ENCODE data around the gene PNPLA6. TPM values are rescaled to one million over a fixed set of nuclear protein-coding genes. Genes with fewer than 3 reads are reported as not detected.
A peak's percentile ranks its signal among the peaks of the same experiment; 100 is the strongest.

PNPLA6 gene
- total and polyA plus RNA-seq, 10 of the 15 experiments (the other 5 are each of a cell fraction or from before 2014, with no cell fraction given): 0.95 to 105 (median 40.0) TPM

GRCh38 chr19:7522072-7522922 lies 13.2 kb upstream of the PNPLA6 start, which contains the start of gene MCOLN1 (continued):
- TF ChIP-seq REST (IDR thresholded peaks at IDR 0.05; ENCODE audit: low read depth, low read length) (no peak), ZNF274 (IDR thresholded peaks at IDR 0.05; ENCODE audit: insufficient read depth, insufficient read length) (no peak), USF1 (IDR thresholded peaks at IDR 0.05; ENCODE audit: borderline replicate concordance, extremely low read length, insufficient read depth, low read depth, low read length) (peak; percentile 100), SUZ12 (IDR thresholded peaks at IDR 0.05; ENCODE audit: unreplicated experiment) (no peak), MYC (IDR thresholded peaks at IDR 0.05; ENCODE audit: insufficient read depth, insufficient read length, insufficient replicate concordance, low read length, severe bottlenecking) (no peak), MEF2A (IDR thresholded peaks at IDR 0.05; ENCODE audit: insufficient read depth, low read depth, low read length) (no peak), IKZF1 (conservative IDR thresholded peaks at IDR 0.05) (peak; percentile 97), BHLHE40 (IDR thresholded peaks at IDR 0.05; ENCODE audit: borderline replicate concordance in 1 of 2, low read depth in 2 of 2, low read length in 1 of 2) (peak; percentile 94 to 100), BCL11A (IDR thresholded peaks at IDR 0.05; ENCODE audit: low read depth, low read length) (no peak), USF2 (IDR thresholded peaks at IDR 0.05; ENCODE audit: borderline replicate concordance, low read depth, low read length) (peak; percentile 100), POLR2A (IDR thresholded peaks at IDR 0.05; ENCODE audit: low read depth, low read length) (peak; percentile 85), MYB (IDR thresholded peaks at IDR 0.05; ENCODE audit: borderline replicate concordance, low read depth, low read length) (no peak), E2F4 (IDR thresholded peaks at IDR 0.05; ENCODE audit: low read depth, low read length) (peak; percentile 91), ZBED1 (IDR thresholded peaks at IDR 0.05; ENCODE audit: borderline replicate concordance) (no peak), RUNX3 (IDR thresholded peaks at IDR 0.05; ENCODE audit: low read length) (peak; percentile 61), E4F1 (IDR thresholded peaks at IDR 0.05; ENCODE audit: borderline replicate concordance, partially characterized antibody) (peak; percentile 82), FOXK2 (IDR thresholded peaks at IDR 0.05) (peak; percentile 60; the same call in 1 of the 2 replicates), PBX3 (IDR thresholded peaks at IDR 0.05; ENCODE audit: insufficient replicate concordance, low read depth, low read length) (no peak)

Measured in GM12878 (cell line).